K562 (cell line): ENCODE measurements around the gene IL17REL. TPM values are rescaled to one million over a fixed set of nuclear protein-coding genes. Genes with fewer than 3 reads are reported as not detected.

Source experiments
- ATAC-seq: fragments of 200-7000 bp; cut with Tn5 transposase; 3 replicates; pipeline ENCODE4 v1.9.1; 2020; ENCODE audit warnings: moderate library complexity
- BruUV-seq: library from RNA; stranded (reverse); fragments of 400-500 nt; replicated peaks from 2 replicates; lab custom pipeline; 2021; lab: Mats Ljungman, UMichigan
- CTCF ChIA-PET: fragments of 300-600 bp; formaldehyde crosslinking; extraction: SDS; loops from one replicate; lab custom pipeline; 2021; ENCODE audit warnings: low intra/inter-chr PET ratio; lab: Yijun Ruan, JAX
- POLR2A ChIA-PET: fragments of 300-600, 350-650 bp; sonication (Branson Sonifier 250); formaldehyde crosslinking; extraction: SDS; loops from one replicate; lab custom pipeline; 2021; ENCODE audit warnings: antibody characterized with exemption, inconsistent platforms; lab: Yijun Ruan, JAX
- DNase-seq, 4 experiments: peaks; one replicate each; pipeline versions ENCODE4 v3.0.0 to v3.0.0-alpha.2; 2011 to 2018; ENCODE audit warnings: low spot score in 3 of 4, mixed read lengths in 3 of 4; ENCODE audit errors: extremely low read depth in 1 of 4
- FAIRE-seq: peaks from 2 replicates; lab custom pipeline; 2011; peaks lifted over from hg19 to GRCh38; lab: Jason Lieb, UNC
- H2AFZ ChIP-seq: 2 replicates; pipeline ENCODE4 v1.6.0; 2011; ENCODE audit warnings: low read depth, low read length, control low read depth, inconsistent platforms
- H3K27ac ChIP-seq: fragments of 200-600 bp; 3 replicates; pipeline ENCODE4 v1.8.0; 2011; ENCODE audit warnings: low read depth, mild to moderate bottlenecking, control low read depth, inconsistent platforms, low read length, moderate library complexity, mixed read lengths; ENCODE audit errors: extremely low read depth
- H3K27me3 ChIP-seq, 2 experiments: fragments of 300-600 bp in 1 of 2; 2 replicates in 1 of 2; 3 replicates in 1 of 2; pipeline versions ENCODE4 v1.6.0 to v1.8.0; 2011; ENCODE audit warnings: inconsistent platforms in 2 of 2, low read length in 2 of 2, mild to moderate bottlenecking in 1 of 2, mixed read lengths in 1 of 2, moderate library complexity in 1 of 2; ENCODE audit not compliant: control insufficient read depth in 2 of 2, insufficient read depth in 2 of 2
- H3K36me3 ChIP-seq: fragments of 300-600 bp; 3 replicates; pipeline ENCODE4 v1.8.0; 2011; ENCODE audit warnings: mild to moderate bottlenecking, low read length, inconsistent platforms; ENCODE audit not compliant: control insufficient read depth, insufficient read depth
- H3K4me1 ChIP-seq, 2 experiments: fragments of 200-600 bp in 1 of 2; replicated peaks in 1 of 2; 2 replicates in 1 of 2; 3 replicates in 1 of 2; pipeline versions ENCODE4 v1.5.1 to v1.8.0; 2011; ENCODE audit warnings: inconsistent platforms in 2 of 2, low read length in 2 of 2, mild to moderate bottlenecking in 1 of 2, mixed read lengths in 1 of 2, moderate library complexity in 1 of 2; ENCODE audit not compliant: control insufficient read depth in 2 of 2, insufficient read depth in 2 of 2
- H3K4me2 ChIP-seq: 2 replicates; pipeline ENCODE4 v1.6.1; 2011; ENCODE audit warnings: low read length, control low read depth, inconsistent platforms, mixed read lengths; ENCODE audit not compliant: insufficient read depth
- H3K4me3 ChIP-seq: fragments of 200-600 bp; sonication (generic), shearing (Covaris generic); 2 replicates; pipeline ENCODE4 v1.5.1; 2016; ENCODE audit warnings: control low read depth, inconsistent platforms
- H3K79me2 ChIP-seq: fragments of 200-600 bp; 3 replicates; pipeline ENCODE4 v1.8.0; 2011; ENCODE audit warnings: low read length, inconsistent platforms; ENCODE audit not compliant: control insufficient read depth, insufficient read depth
- H3K9ac ChIP-seq, 2 experiments: 2 replicates each; pipeline versions ENCODE4 v1.6.0 to v1.6.1; 2011; ENCODE audit warnings: low read depth in 2 of 2, low read length in 2 of 2, control low read depth in 1 of 2, inconsistent platforms in 1 of 2, mild to moderate bottlenecking in 1 of 2, mixed read lengths in 1 of 2; ENCODE audit not compliant: insufficient read depth in 1 of 2
- H3K9me1 ChIP-seq: one replicate; pipeline ENCODE4 v1.6.0; 2011; ENCODE audit warnings: inconsistent platforms, mild to moderate bottlenecking, low read length, moderate library complexity; ENCODE audit not compliant: control insufficient read depth, insufficient read depth
- H3K9me3 ChIP-seq: replicated peaks from 2 replicates; pipeline ENCODE4 v1.5.1; 2011; ENCODE audit warnings: low read depth, low read length, inconsistent platforms; ENCODE audit not compliant: control insufficient read depth, insufficient read depth
- H4K20me1 ChIP-seq: replicated peaks from 2 replicates; pipeline ENCODE4 v1.6.1; 2011; ENCODE audit warnings: low read length, inconsistent platforms, mixed read lengths; ENCODE audit not compliant: control insufficient read depth, insufficient read depth
- ARHGAP35 ChIP-seq: fragments of 450-650 bp; IDR thresholded peaks from 2 replicates; pipeline ENCODE4 v1.6.1; 2018; ENCODE audit not compliant: partially characterized antibody
- GTF2A2 ChIP-seq: IDR thresholded peaks from 2 replicates; pipeline ENCODE4 v1.6.1; 2016; ENCODE audit warnings: mild to moderate bottlenecking, missing genetic modification characterization, missing compliant biosample characterization
- HDAC8 ChIP-seq: fragments of 450-650 bp; IDR thresholded peaks from 2 replicates; pipeline ENCODE4 v1.6.1; 2016; ENCODE audit warnings: mild to moderate bottlenecking, missing genetic modification characterization, moderate library complexity, missing compliant biosample characterization
- ID3 ChIP-seq, 2 experiments: fragments of 250-450 bp in 1 of 2; fragments of 450-650 bp in 1 of 2; sonication (Bioruptor Pico) in 1 of 2; IDR thresholded peaks; 2 replicates each; pipeline versions ENCODE4 v1.6.1 to v1.8.0; 2016 to 2021; ENCODE audit warnings: mild to moderate bottlenecking in 2 of 2, moderate library complexity in 2 of 2, missing compliant biosample characterization in 1 of 2, missing genetic modification characterization in 1 of 2
- PATZ1 ChIP-seq: fragments of 250-450 bp; sonication (Bioruptor Pico); IDR thresholded peaks from 2 replicates; pipeline ENCODE4 v1.5.0; 2020; ENCODE audit warnings: mild to moderate bottlenecking, borderline replicate concordance
- RERE ChIP-seq: sonication (generic); formaldehyde crosslinking; IDR thresholded peaks from 2 replicates; pipeline ENCODE4 v1.8.0; 2023; ENCODE audit warnings: missing genetic modification reagents, mild to moderate bottlenecking, borderline replicate concordance
- RNF2 ChIP-seq: sonication (generic); IDR thresholded peaks from 2 replicates; pipeline ENCODE4 v1.6.1; 2016
- XRCC4 ChIP-seq: IDR thresholded peaks from one replicate; pipeline ENCODE4 v1.6.1; 2011; ENCODE audit not compliant: insufficient read depth, insufficient read length; ENCODE audit errors: extremely low read depth
- WGBS: fragments of 100-300 bp; shearing (Covaris generic); methylation state at CpG from one replicate; pipeline ENCODE4 v1.1.6; 2016; ENCODE audit warnings: low coverage, mixed read lengths; ENCODE audit not compliant: insufficient coverage; ENCODE audit errors: missing lambda C conversion rate; 5-methylcytosine and 5-hydroxymethylcytosine counted together
- in situ Hi-C: fragments of 300-500 bp; cut with MboI; formaldehyde crosslinking; loops from 4 replicates; pipeline ENCODE4 v1.15.0; 2018; ENCODE audit warnings: inconsistent platforms, mixed read lengths
- intact Hi-C: fragments of 100-400 bp; cut with micrococcal nuclease; formaldehyde crosslinking; loops from 2 replicates; pipeline ENCODE4 v1.14.2; 2022
- polyA plus RNA-seq, 8 experiments: library from polyadenylated mRNA; depleted of rRNA in 4 of 8; stranded (reverse) in 5 of 8; unstranded in 3 of 8; fragments of >200 nt; fragmentation: Nextera tagmentation in 2 of 8; fragmentation: Illumina TruSeq in 1 of 8; extraction: Ambion mirVana in 2 of 8; extraction: Trizol in 1 of 8; gene quantifications; 2 replicates each; pipeline versions ENCODE4 v1.2.1 to v1.2.3, GENCODE V29; 2011 to 2014; ENCODE audit warnings: inconsistent platforms in 1 of 8, missing spikeins in 1 of 8
- total RNA-seq, 7 experiments: library from RNA; depleted of rRNA in 6 of 7; stranded (reverse); fragments of >200 nt in 6 of 7; fragmentation: Illumina TruSeq in 2 of 7; extraction: Trizol in 2 of 7; gene quantifications; 2 replicates each; pipeline versions ENCODE4 v1.2.1 to v1.2.3, GENCODE V29; 2011 to 2021; ENCODE audit warnings: low replicate concordance in 1 of 7

Gene IL17REL
- total and polyA plus RNA-seq, 9 of the 15 experiments (the other 6 are each of a cell fraction or from before 2014, with no cell fraction given), result 0.05 to 0.42 (median 0.11) TPM; not detected in 4

GRCh38 chr22:49964136-49965090 lies 48.2 kb downstream of the IL17REL start (continued):
- TF ChIP-seq ARHGAP35 (no peak), GTF2A2 (tag) (no peak)
- TF ChIP-seq, all 486 proteins: peak for 3

- in situ Hi-C loops (no loop called here), intact Hi-C loops (no loop called here)
- Histone ChIP-seq H3K9me1 (no peaks in the 10 kb centered on the region), H3K9ac (peak overlapping the region in 1 of 2 experiments; percentile 26; a peak in 1 of 4 replicates), H4K20me1 (peaks cover 15% of the 10 kb centered on the region), H3K9me3 (no peaks in the 10 kb centered on the region), H3K4me1 (peaks cover 32 to 89% of the 10 kb centered on the region in 2 experiments), H3K27ac (no peak overlapping the region), H3K36me3 (peaks cover 34% of the 10 kb centered on the region; the same call in 1 of the 3 replicates), H3K79me2 (peaks cover 43% of the 10 kb centered on the region), H3K27me3 (no peaks in the 10 kb centered on the region), H3K4me2 (no peak overlapping the region), H3K4me3 (no peak overlapping the region), H2AFZ (no peak overlapping the region)
- 53% methylated on average over 4 of the region's 6 CpGs for WGBS
- no peak for ATAC-seq
- BruUV-seq, result no TSS peak
- ChIA-PET CTCF (no interaction called here), POLR2A (no interaction called here)
- FAIRE-seq, result no peak
- DNase-seq, result no peak
- TF ChIP-seq HDAC8 (tag), result no peak
- no peak for TF ChIP-seq PATZ1 (CRISPR knock-in tag)
- no peak for TF ChIP-seq RNF2
- no peak for TF ChIP-seq RERE (CRISPR knock-in tag)
- no peak for TF ChIP-seq ID3 (CRISPR knock-in tag; IDR thresholded peaks at IDR 0.05)
- no peak for TF ChIP-seq ID3 (tag; IDR thresholded peaks at IDR 0.05)
- no peak for TF ChIP-seq XRCC4
These were observed 48.9 kb downstream of the IL17REL start for GRCh38 chr22:49963647-49964026.
